ENCODE measurements around the gene B4GALNT3.

Gene B4GALNT3

DNA sequence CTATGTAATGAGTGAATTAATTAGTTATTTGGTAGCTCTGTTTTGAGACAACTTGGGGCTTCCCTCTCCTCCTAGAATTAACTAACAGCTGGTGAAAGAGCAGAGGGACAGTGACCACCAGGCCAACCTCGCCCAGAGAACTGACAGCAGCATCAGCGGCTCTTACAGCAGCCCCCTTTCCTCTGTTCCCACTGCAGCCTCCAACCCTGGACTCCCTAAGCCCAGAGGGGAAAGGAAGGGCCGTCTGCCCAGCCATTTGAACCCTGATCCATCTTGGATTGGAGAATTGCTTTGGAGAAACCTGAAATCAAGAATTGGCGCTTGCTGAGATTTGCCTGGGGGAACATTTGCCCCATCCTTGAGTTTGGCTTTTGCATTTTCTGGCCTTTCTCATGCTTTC lies 45.5 kb downstream of the B4GALNT3 start:
- TF ChIP-seq, protein P1, sequence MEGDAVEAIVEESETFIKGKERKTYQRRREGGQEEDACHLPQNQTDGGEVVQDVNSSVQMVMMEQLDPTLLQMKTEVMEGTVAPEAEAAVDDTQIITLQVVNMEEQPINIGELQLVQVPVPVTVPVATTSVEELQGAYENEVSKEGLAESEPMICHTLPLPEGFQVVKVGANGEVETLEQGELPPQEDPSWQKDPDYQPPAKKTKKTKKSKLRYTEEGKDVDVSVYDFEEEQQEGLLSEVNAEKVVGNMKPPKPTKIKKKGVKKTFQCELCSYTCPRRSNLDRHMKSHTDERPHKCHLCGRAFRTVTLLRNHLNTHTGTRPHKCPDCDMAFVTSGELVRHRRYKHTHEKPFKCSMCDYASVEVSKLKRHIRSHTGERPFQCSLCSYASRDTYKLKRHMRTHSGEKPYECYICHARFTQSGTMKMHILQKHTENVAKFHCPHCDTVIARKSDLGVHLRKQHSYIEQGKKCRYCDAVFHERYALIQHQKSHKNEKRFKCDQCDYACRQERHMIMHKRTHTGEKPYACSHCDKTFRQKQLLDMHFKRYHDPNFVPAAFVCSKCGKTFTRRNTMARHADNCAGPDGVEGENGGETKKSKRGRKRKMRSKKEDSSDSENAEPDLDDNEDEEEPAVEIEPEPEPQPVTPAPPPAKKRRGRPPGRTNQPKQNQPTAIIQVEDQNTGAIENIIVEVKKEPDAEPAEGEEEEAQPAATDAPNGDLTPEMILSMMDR (IDR thresholded peaks at IDR 0.05; ENCODE audit: borderline replicate concordance, control extremely low read depth, extremely low read depth, insufficient read depth, missing control alignments): no peak
- in situ Hi-C loops (cut with MboI; ENCODE audit: low sequenced_read_pairs, unreplicated experiment): no loop called here
- no peak for DNase-seq (ENCODE audit: low spot score)

- in situ Hi-C loops (cut with MboI; ENCODE audit: low sequenced_read_pairs, unreplicated experiment): no loop called here
- no peak for DNase-seq (ENCODE audit: low spot score)
- TF ChIP-seq, protein P1 (IDR thresholded peaks at IDR 0.05; ENCODE audit: borderline replicate concordance, control extremely low read depth, extremely low read depth, insufficient read depth, missing control alignments): no peak
These were observed 47.7 kb downstream of the B4GALNT3 start for GRCh38 chr12:507391-507796.

DNA sequence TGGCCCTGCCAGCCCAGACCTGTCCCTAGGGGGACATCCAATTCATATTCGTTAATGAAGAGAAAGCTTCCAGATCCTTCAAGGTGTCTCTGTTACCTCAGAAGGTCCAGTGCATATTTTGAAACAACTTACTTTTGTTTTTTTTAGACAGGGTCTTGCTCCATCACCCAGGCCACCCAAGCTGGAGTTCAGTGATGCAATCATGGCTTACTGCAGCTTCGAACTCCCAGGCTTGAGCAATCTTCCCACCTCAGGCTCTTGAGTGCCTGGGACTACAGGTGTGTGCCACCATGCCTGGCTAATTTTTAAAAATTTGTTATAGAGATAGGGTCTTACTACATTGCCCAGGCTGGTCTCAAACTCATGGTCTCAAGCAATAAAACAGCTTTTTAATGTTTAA lies 48.4 kb downstream of the B4GALNT3 start:
- TF ChIP-seq, protein P1 (IDR thresholded peaks at IDR 0.05; ENCODE audit: borderline replicate concordance, control extremely low read depth, extremely low read depth, insufficient read depth, missing control alignments): no peak
- in situ Hi-C loops (cut with MboI; ENCODE audit: low sequenced_read_pairs, unreplicated experiment): no loop called here
- no peak for DNase-seq (ENCODE audit: low spot score)

GRCh38 chr12:508795-509194 lies 49.1 kb downstream of the B4GALNT3 start:
- TF ChIP-seq, protein P1 (IDR thresholded peaks at IDR 0.05; ENCODE audit: borderline replicate concordance, control extremely low read depth, extremely low read depth, insufficient read depth, missing control alignments): no peak
- in situ Hi-C loops (cut with MboI; ENCODE audit: low sequenced_read_pairs, unreplicated experiment): no loop called here
- no peak for DNase-seq (ENCODE audit: low spot score)

DNA sequence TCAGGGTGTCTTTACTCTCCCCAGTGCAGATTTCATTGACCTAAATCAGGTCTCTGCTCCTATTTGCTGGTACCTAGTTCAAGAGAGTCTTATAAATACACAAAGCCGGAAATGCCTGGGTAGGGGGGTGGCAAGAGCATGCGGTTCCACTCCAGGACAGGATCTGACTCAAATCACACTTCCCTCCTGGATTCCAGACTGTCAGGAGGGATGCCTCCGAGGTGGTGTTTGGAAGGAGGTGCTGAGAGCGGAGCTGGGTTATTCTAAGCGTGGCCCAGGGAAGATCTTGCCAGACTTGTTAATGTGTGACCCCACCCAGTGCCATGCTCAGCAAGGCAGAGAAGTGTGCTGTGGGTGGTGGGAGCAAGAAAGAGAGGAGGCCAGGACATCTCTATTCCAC lies 49.8 kb downstream of the B4GALNT3 start:
- TF ChIP-seq, protein P1 (IDR thresholded peaks at IDR 0.05; ENCODE audit: borderline replicate concordance, control extremely low read depth, extremely low read depth, insufficient read depth, missing control alignments): no peak
- in situ Hi-C loops (cut with MboI; ENCODE audit: low sequenced_read_pairs, unreplicated experiment): no loop called here
- DNase-seq (ENCODE audit: low spot score): no peak

DNA sequence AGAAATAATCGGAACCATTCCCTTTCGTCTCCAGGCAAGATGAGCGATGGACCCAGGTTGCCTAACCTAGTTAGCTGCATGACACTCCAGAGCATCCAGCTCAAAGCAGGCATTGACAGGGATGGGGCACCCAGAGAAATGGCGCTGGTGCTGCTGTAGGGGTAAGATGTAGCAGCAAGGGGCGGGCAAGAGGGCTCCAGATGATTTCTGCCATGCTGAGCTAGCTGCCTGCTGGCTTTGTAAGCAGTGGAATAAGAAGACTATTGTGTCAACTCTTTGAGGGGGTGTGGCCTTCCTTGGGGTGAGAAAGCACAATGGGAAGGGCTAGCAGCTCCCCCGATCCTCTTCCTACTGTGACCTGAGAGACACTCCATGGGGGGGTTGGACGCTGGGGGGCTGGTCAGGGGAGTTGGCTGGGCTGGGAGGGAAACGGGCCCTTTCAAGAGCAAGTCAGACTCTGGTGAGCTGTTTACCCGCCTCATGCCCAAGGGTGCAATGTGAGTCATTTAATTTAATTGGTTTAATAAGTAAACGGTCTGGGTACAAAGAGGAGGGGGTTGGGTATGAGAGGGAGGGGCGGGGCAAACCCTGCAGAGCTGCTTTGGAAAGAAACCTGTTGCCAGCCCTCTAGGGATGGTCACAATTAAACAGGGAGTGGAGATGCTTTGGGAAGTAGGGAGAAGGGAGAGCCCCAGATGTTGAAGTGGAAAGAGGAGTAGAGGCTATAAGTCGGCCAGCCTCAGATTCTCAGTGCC lies 50.5 kb downstream of the B4GALNT3 start:
- in situ Hi-C loops (cut with MboI; ENCODE audit: low sequenced_read_pairs, unreplicated experiment): no loop called here
- TF ChIP-seq, protein P1 (IDR thresholded peaks at IDR 0.05; ENCODE audit: borderline replicate concordance, control extremely low read depth, extremely low read depth, insufficient read depth, missing control alignments): no peak
- DNase-seq (ENCODE audit: low spot score): no peak
